ENCODE data around the gene DYRK2.

The DYRK2 gene

DNA sequence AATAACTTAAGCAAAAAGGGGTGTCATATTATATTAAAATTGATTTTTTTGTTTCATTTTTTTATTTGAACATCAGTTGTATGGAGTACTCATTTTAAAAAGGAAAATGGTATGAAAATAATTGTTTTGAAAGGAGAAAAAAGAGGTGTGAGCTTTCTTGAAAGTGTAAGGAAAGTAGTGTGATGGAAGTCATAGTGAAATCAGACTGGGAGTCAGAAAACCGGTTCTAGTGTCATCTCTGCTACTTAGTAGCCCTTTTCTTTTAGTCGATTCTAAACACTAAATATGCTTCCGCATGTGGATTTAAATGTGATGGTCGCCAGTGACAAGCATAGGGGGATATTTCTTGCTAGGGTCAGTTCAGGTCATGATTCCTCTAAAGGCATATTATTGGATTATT is 1.8 kb upstream of the DYRK2 start:
- DNase-seq: no peak

- DNase-seq: no peak
These were observed 1.3 kb upstream of the DYRK2 start for GRCh38 chr12:67647181-67647798.

- peak; percentile 57 for DNase-seq
These were observed 585 bp upstream of the DYRK2 start for GRCh38 chr12:67647799-67648520.

- DNase-seq: no peak
These were observed 670 bp downstream of the DYRK2 start for GRCh38 chr12:67649261-67649569.

DNA sequence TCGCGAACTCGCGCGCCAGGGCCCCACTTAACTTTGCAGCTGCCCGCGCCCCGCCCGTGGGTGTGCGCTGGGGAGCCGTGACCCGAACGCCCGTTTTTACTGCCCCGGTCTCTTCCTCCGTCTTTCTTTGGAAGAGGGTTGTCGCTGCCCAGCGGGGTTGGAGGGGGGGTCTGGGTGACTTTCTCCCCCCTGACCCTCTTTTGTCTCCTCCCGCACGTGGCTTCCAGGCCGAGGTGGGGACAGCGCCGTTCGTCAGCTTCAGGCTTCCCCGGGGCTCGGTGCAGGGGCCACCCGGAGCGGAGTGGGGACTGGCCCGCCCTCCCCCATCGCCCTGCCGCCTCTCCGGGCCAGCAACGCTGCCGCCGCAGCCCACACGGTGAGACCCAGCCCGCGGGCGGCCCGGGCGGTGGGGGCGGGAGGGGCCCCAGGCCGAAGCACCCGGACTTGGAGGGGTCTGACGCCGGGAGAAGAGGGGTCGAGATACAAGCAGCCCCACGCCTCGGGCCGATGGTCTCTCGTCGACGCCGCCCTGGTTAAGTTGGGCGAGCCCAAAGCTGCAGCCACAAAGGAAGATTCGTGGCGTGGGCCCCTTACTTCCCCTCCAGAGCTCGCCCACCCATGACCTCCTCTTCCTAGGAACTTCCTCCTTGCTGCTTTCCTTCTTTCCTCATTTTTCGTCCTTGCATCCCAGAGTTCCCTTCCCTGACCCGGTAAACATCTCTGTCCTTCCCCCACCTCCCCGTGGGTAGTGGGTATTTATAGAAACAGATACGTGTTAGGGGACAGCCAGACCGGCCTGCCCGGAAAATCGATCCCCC is 1.2 kb downstream of the DYRK2 start:
- peak; percentile 45 for DNase-seq

DNA sequence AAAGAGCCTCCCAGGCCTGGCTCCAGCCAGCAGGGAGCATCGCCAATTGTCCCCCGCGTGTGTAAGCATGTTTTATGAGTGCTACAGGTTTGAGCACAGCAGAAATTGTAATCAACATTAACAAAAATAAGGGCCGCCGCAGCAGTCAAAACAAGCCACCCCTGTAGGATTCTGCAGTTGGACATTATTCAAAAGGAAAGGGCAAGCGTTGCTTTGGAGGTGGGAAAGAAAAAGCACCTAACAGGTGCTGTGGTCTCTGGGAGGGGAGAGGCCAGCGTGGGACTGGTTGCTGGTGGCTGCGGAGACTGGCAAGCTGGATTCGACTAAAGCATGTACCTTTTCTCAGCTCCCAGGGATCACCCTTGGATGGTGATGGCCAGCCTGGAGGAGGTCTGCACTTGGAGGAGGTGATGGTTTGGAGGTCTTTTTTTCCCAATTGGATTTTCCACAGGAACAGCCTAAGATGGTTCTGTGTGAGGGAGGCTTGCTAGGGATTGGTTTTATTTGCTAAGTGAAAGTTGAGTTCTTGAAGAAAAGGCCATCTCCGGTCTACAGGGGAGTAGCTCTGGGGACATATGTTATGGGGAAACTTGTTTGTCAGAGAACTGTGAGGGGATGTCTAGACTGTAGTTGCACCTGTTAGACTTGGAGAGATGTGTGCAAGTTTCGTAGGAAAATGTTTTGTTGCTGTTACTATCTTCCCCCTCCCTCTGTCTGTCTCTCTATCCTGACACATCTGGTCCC is 2.0 kb downstream of the DYRK2 start:
- DNase-seq: no peak

- no peak for DNase-seq
These were observed 2.7 kb downstream of the DYRK2 start for GRCh38 chr12:67651132-67651695.

DNA sequence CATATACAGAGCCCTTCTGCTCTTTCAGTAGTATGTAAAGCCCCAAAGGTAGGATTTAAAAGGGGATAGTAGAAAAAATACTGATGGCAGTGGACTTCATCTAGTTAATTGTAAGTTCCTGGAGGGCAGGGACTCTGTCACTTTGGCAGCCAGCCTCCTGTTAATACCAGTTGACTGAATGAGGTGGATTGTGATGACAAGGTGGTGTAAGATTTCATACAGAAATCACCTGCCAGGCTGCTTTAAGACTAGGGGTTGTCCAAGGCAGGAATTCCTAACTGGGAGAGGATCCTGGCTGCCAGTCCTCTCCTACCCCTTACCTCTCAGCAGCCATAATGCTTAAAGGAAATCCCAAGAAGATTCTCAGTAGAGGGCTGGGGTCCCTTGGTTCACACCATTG is 7.3 kb downstream of the DYRK2 start:
- DNase-seq: no peak

- no peak for DNase-seq
These were observed 7.7 kb downstream of the DYRK2 start for GRCh38 chr12:67656251-67656650.

- no peak for DNase-seq
These were observed 9.9 kb downstream of the DYRK2 start for GRCh38 chr12:67658486-67658885.

DNA sequence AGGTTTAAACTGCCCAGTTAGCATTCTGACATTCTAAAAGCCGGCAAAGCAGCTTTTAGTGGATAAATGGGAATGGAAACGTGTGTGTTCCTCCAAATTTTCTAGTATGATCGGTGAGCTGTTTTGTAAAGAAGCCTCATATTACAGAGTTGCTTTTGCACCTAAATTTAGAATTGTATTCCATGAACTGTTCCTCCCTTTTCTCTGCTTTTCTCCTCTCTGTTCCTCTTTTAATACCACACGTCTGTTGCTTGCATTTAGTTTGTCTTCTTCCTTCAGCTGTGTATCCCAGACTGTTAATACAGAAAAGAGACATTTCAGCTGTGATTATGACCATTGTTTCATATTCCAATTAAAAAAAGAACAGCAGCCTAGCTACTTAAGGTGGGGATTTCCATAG is 10.7 kb downstream of the DYRK2 start:
- DNase-seq: no peak

GRCh38 chr12:67661311-67662021 is 12.9 kb downstream of the DYRK2 start:
- DNase-seq: no peak

- no peak for DNase-seq
These were observed 14.5 kb downstream of the DYRK2 start for GRCh38 chr12:67662910-67663538.

DNA sequence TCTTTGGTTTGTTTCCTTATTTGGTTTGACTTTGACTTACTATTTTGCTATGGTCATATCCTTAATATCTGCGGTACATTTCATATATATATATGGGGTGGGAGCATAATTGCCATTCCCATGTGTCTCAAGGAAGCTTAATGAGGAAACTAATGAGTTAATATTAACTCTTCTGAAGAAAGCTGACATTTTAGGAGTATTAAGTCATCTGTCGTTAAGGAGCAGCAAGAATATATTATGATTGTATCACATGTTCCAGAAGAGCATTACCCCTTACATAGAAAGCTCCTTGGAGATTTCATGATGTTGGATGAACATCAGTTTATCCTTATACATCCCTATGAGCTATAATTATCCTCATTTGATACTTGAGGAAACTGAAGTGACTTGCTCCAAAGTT is 15.6 kb downstream of the DYRK2 start:
- no peak for DNase-seq

GRCh38 chr12:67665679-67666078 is 17.1 kb downstream of the DYRK2 start:
- no peak for DNase-seq

GRCh38 chr12:67666605-67667004 is 18.1 kb downstream of the DYRK2 start:
- DNase-seq: no peak

GRCh38 chr12:67667276-67668073 is 18.9 kb downstream of the DYRK2 start:
- DNase-seq: no peak

- no peak for DNase-seq
These were observed 20.8 kb downstream of the DYRK2 start for GRCh38 chr12:67669217-67669933.

- DNase-seq: no peak
These were observed 21.5 kb downstream of the DYRK2 start for GRCh38 chr12:67669934-67670631.

DNA sequence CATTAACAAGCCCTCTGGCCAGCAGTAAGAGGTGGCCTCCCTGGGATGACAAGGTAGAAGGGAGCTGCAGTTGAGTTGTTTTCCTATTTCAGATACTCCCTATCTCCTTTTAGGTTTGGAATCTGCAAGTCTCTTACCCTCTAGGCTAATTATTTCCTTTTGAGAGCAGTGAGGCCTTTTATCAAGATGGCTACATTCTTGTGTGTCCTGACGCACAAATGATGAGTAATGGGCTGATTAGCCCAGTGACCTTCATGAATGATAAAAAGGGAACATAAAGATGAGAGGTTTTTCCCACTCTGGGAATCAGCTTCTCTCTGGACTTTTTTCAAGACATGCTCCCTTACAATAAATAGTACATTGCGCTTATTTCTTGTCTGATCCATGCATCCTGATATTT is 22.9 kb downstream of the DYRK2 start:
- DNase-seq: no peak
